SKM-1 (cell line): ENCODE results near the gene PEX26.
"Not testable (repeated sequence)": the region's sequence is repeated elsewhere in the genome, so short reads cannot be mapped to it uniquely, and the experiment has no call there.

Source experiments
- DNase-seq: peaks from one replicate; lab custom pipeline; 2025; ENCODE audit not compliant: unreplicated experiment; lab: John Stamatoyannopoulos, UW

PEX26 gene

DNA sequence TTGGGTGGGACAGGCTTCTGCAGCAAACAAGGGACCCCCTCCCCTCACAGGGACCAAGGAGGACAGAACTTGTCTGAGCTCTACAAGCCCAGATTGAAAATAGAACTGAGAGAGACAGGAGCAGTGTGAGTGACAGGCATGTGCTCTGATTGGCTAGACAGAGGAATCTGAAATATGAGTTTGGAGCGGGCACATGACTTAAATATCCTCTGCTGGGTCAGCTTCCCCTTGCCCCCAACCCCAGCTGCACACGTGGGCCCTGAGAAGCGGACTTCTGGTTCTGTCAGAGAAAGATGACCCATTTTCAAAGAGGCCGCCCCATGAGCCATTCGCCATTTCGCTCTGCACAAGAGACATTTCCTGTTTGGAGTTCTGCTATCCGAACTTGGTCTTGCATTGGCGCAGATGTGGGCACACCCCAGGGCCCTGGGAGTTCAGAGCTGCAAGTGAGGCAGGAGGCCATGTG, 38.1 kb downstream of the PEX26 start:
- no peak for DNase-seq

DNA sequence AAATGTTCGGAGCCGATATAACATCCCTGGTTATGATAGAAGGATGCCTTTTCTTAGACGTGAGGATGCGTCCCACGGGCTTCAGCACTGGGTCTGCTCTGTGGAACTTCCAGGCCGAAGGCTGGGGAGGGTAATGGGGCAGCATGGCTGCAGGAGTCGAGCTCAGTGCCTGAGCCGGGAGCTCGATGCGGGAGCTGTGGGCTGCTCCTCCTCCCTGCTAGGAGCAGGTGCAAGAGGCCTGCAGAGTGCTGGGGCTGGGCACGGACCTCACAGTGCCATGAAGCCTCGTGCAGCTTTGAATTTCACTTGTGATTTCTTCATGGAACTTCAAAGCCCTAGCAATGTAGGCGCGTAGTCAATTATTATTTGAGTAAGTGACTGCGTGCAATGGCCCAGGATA, 38.8 kb downstream of the PEX26 start:
- no peak for DNase-seq

- no peak for DNase-seq
Measured at GRCh38 chr22:18118345-18118915, 40.6 kb downstream of the PEX26 start.

- DNase-seq, result no peak
Measured at GRCh38 chr22:18119409-18120110, 41.8 kb downstream of the PEX26 start.

- no peak for DNase-seq
Measured at GRCh38 chr22:18120857-18121256, 43.1 kb downstream of the PEX26 start.

DNA sequence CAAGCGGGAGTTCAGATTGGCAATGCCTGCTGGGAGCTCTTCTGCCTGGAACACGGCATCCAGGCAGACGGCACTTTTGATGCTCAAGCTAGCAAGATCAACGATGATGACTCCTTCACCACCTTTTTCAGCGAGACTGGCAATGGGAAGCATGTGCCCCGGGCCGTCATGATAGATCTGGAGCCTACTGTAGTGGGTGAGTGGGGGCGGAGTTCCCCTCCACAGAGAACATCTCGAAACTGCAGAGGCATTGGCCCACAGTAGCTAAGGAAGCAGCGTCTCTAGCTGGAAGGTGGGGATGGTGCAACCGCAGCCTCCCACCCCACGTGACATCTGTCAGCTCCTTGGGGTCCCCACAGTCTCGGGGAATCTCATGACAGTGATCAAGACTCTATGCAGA, 43.7 kb downstream of the PEX26 start:
- no peak for DNase-seq

DNA sequence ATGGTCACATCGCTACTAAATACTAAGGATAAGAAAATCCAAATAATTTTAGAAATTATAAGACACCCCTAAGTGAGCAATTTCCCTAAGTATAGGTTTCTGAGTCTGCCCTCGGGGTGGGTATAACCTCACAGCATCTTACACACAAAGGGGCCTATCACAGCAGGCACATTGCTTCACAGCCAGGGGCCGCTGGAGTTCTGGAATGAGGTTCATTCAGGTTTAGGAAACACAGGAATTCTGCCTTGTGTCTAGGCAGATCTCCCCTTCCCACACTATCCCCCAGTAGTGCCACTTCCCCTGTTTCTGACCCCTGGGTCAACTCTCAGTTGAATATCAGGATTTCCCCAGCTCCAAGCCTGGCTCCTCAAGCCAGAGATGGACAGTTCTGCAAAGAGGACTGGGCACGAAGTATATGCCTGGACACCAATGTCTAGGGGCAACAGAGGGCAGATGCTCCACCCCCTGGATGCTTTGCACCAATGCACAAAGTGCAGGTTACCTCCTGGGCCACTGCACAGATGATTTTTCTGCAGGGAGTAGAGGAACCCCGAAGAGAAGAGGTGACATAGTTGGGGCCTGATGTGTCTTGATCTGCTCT, 44.3 kb downstream of the PEX26 start:
- no peak for DNase-seq

- not testable (repeated sequence) for DNase-seq
Measured at GRCh38 chr22:18123476-18124025, 45.8 kb downstream of the PEX26 start.

DNA sequence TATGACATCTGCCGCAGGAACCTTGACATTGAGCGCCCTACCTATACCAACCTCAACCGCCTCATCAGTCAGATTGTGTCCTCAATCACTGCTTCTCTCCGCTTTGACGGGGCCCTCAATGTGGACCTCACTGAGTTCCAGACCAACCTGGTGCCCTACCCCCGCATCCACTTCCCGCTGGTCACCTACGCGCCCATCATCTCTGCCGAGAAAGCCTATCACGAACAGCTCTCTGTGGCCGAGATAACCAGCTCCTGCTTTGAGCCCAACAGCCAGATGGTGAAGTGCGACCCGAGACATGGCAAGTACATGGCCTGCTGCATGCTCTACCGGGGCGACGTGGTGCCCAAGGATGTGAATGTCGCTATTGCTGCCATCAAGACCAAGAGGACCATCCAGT, 48.8 kb downstream of the PEX26 start:
- DNase-seq, result no peak

DNA sequence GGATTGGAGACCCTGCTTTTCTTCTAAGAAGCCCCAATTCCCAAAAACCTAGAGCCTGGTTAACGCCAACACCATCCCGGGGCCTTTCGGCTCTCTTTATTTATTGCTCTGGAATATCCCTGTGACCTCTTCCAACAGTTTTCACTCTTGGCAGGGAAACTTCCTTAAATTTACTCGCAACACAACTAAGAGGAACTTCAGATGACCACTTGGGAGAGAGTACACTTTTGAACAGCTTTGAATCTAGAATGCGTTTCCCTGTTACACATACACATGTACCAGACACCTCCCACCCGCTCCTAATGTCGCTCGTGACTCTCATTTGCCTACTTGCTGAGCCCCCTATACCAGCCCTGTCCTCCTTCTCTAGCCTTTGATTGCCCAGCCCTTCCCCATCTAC, 52.2 kb downstream of the PEX26 start:
- DNase-seq, result no peak

- DNase-seq, result no peak
Measured at GRCh38 chr22:18130699-18131429, 53.1 kb downstream of the PEX26 start.

DNA sequence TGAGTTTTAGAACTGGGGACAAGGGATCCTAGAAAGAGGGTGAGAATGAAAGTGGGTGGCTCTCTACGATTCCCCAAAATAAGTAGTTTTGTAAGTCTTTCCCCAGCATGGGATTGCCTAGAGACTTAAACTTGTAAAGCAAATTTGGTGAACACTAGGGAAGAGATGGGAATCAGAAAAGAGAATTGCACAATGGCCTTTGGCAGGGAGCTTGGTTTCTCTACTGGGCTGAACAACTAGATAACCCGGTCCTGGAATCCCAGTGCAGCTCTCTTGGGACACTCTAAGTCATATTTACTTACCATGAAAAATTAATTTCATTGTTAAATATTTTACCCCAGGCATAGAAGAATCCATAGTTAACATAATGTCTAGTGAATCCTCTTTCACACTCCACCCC, 55.7 kb downstream of the PEX26 start:
- DNase-seq, result no peak

DNA sequence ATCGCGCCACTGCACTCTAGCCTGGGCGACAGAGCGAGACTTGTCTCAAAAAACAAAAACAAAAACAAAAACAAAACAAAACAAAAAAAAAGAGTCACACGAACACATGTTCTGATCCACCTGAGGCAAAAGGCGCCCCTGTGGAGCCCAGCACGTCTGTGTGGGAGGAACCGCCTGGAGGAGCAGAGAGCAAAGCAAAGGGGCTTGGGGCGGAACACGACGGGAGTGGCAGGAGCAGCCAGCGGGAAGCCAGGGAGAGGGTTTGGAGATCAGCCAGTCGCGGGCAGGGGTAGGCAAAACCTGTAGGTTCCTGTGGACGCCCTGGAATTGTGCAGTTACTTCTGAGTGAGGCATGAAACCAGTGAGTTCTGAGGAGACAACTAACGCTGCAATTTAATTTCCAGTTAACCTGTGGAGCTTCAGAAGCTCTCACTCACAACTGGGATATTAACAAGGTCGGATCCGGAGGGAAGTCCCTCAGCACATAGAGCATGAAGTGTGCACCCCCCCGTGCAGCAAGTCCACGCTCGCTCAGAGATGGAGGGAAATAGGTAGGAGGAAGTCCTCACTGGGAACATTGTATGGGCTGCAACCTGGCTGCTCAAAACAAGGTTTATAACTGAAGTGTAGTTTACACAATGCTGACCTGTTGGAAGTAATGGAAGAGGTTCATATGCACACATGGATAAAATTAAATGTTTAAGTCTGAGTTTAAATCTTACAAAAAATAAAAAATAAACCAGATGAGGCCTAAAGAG, 59.0 kb downstream of the PEX26 start:
- DNase-seq, result no peak

GRCh38 chr22:18141004-18141403, 63.2 kb downstream of the PEX26 start:
- DNase-seq, result not testable (repeated sequence)

DNA sequence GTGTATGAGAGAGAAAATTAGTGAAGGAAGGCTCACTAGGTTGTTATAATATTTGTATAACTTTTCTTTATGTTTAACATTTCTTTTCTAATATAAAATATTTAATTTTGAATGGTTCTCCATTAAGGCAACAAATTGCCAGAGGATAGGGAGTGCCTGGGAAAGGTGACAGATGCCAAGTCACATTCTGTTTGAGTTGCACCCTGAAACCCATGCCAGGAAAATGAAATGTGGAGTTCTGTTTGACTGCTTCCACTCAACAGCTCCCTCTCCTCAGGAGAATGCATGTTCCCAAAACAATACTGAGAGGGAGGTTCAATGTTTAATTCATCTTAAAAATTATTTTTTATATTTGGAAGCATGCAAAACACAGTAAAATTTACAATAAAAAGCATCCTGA, 66.3 kb downstream of the PEX26 start:
- DNase-seq, result no peak

GRCh38 chr22:18145676-18146388, 68.0 kb downstream of the PEX26 start:
- DNase-seq, result no peak

GRCh38 chr22:18146389-18146753, 68.6 kb downstream of the PEX26 start:
- no peak for DNase-seq

GRCh38 chr22:18147791-18148190, 70.0 kb downstream of the PEX26 start:
- no peak for DNase-seq

GRCh38 chr22:18148293-18148965, 70.6 kb downstream of the PEX26 start:
- DNase-seq, result no peak

DNA sequence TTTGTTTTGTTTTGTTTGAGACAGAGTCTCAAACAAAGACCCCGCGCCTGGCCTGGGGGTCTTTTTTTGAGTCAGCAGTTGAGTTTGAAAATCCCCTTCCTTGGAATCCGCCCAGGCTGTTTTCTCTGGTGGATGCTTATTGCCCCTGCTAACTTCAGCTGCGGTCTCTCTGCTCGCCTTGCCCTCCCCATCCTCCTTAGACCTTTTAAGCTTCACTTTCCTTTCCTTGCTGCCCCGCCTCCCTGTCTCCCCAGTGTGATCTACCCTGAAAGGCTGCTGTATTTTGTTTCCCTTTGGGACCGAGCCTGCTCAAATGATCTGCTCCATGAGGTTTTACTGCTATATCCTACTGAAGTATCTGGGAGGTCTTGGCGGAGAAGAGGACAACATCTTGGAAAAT, 74.7 kb downstream of the PEX26 start:
- no peak for DNase-seq
